Fibroblast of lung (primary cell): Measurements from ENCODE around the gene GBF1.

Source experiments
- EZH2 ChIP-seq: IDR thresholded peaks from 2 replicates; pipeline ENCODE4 v1.5.1; 2012; ENCODE audit warnings: low read length, control low read depth, mild to moderate bottlenecking; ENCODE audit errors: missing control alignments
- TF ChIP-seq, protein P1 (sequence below), 2 donors: IDR thresholded peaks in 1 of 2; conservative IDR thresholded peaks in 1 of 2; 1 replicate in 1 of 2; 2 replicates in 1 of 2; pipeline ENCODE4 v1.5.1; 2011 to 2012; ENCODE audit warnings: low read length in 2 of 2, control low read depth in 1 of 2, inconsistent platforms in 1 of 2, low read depth in 1 of 2, mild to moderate bottlenecking in 1 of 2

DNA sequence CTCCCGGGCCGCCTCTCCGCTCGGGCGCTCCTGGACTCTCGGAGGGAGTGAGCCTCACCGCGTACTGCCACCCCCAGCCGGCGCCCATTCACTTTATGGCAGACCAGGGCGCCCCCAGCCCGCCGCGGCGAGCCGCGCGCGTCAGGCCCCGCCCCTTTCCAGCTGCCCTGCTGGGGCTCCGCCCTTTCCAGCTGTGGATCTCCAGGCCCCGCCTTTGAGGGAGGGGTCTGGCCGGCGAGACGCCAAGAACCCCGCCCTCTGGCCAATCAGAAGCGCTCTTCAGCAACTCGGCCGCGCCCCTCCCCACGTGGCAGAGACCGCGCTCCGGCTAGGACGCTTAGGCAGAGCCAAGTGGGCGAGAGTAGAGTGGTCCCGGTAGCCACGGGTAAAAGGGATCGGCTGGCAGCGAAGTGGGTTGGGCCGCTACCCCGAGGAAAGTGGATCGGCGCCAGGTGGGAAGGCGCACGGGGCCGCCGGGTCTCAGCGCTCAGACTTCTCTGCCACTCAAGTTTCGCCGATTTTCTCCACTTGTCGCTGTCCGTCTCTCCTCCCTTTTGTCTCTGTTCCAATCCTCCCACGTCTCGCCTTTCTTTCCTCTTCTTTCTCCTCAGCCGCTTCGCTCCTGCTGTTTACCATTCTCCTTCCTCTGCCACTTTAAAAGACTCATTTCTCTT lies 3.8 kb upstream of the GBF1 start, which contains the start of gene PITX3:
- TF ChIP-seq, protein P1, sequence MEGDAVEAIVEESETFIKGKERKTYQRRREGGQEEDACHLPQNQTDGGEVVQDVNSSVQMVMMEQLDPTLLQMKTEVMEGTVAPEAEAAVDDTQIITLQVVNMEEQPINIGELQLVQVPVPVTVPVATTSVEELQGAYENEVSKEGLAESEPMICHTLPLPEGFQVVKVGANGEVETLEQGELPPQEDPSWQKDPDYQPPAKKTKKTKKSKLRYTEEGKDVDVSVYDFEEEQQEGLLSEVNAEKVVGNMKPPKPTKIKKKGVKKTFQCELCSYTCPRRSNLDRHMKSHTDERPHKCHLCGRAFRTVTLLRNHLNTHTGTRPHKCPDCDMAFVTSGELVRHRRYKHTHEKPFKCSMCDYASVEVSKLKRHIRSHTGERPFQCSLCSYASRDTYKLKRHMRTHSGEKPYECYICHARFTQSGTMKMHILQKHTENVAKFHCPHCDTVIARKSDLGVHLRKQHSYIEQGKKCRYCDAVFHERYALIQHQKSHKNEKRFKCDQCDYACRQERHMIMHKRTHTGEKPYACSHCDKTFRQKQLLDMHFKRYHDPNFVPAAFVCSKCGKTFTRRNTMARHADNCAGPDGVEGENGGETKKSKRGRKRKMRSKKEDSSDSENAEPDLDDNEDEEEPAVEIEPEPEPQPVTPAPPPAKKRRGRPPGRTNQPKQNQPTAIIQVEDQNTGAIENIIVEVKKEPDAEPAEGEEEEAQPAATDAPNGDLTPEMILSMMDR (conservative IDR thresholded peaks at IDR 0.05 in 1 of 2, IDR thresholded peaks at IDR 0.05 in 1 of 2; ENCODE audit: low read depth in 1 of 2, low read length in 2 of 2): no peak
- TF ChIP-seq EZH2: no peak
